Effector memory CD8-positive, alpha-beta T cell (primary cell): Measurements from ENCODE around the gene MARK3.

ENCODE experiments used
- ATAC-seq: fragments of 150-1000 bp; cut with Tn5 transposase; replicated peaks from 2 replicates; pipeline ENCODE4 v1.10.0; 2021; ENCODE audit warnings: mild to moderate bottlenecking, moderate library complexity
- DNase-seq, 3 experiments: peaks; one replicate each; pipeline ENCODE4 v3.0.0; 2021
- H3K27ac Mint-ChIP-seq, 2 donors: one replicate each; pipeline ENCODE4 v1.8.0; 2022; ENCODE audit warnings: mild to moderate bottlenecking in 2 of 2, mixed read lengths in 2 of 2, moderate library complexity in 2 of 2
- H3K27me3 Mint-ChIP-seq, 2 donors: one replicate each; pipeline ENCODE4 v1.8.0; 2022; ENCODE audit warnings: mixed read lengths in 2 of 2
- H3K36me3 Mint-ChIP-seq: one replicate; pipeline ENCODE4 v1.8.0; 2022; ENCODE audit warnings: mild to moderate bottlenecking, moderate library complexity, mixed read lengths; ENCODE audit not compliant: insufficient read depth
- H3K4me1 Mint-ChIP-seq, 2 donors: one replicate each; pipeline ENCODE4 v1.8.0; 2022; ENCODE audit warnings: low read depth in 2 of 2, mixed read lengths in 2 of 2
- H3K4me3 Mint-ChIP-seq, 2 donors: one replicate each; pipeline ENCODE4 v1.8.0; 2022; ENCODE audit warnings: mild to moderate bottlenecking in 2 of 2, mixed read lengths in 2 of 2, moderate library complexity in 2 of 2
- H3K9me3 Mint-ChIP-seq, 2 donors: one replicate each; pipeline ENCODE4 v1.8.0; 2022; ENCODE audit warnings: mixed read lengths in 2 of 2

The MARK3 gene

DNA sequence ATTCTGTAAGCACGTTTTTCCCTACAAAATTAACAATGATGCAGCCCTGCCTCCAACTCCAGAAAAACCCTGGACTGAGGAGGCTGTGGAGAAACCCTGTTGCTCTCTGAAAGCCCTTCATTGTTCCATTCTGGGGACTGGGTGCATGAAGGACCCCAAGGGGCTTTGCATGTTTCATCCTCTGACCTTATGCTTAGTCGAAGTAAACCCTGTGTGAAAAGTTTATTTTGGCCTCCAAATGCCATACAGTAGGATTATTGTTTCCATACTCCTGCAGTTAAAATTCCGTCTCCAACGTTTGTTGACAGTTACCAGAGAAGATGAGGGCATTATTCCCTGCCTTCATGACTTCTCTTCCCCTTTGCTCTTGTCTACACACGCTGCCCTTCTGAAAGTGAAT is 91.4 kb downstream of the MARK3 start:
- no peaks in the 10 kb centered on the region for H3K27me3 Mint-ChIP-seq
- no peak overlapping the region for H3K4me3 Mint-ChIP-seq
- H3K36me3 Mint-ChIP-seq: peaks cover 83% of the 10 kb centered on the region
- DNase-seq: no peak
- H3K9me3 Mint-ChIP-seq: no peaks in the 10 kb centered on the region
- no peak for ATAC-seq
- peak overlapping the region in 1 of 2 donors; percentile 77 for H3K27ac Mint-ChIP-seq
- peaks cover 0 to 3% of the 10 kb centered on the region in 2 donors for H3K4me1 Mint-ChIP-seq

DNA sequence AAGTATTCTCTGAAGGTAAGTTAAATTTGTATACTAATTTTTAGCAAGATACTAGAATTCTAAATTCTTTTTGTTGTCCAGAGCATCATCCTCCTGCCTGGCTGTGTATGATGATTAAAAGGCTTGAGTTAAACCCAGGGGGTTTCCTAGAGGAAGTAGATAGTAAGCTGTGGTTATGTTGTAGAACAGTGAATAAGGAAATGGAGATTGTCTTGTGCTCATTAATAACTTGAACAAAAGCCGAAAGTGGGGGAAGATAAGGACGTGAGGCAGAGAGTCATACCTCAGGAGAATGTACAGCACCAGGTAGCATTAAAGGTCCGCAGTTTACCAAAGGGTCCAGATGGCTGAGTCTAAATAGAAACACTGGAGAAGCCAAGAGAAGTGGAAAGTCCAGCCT is 95.4 kb downstream of the MARK3 start:
- peaks cover 0 to 3% of the 10 kb centered on the region in 2 donors for H3K4me1 Mint-ChIP-seq
- DNase-seq (no peak), ATAC-seq (peak; percentile 82)
- H3K27ac Mint-ChIP-seq: peak overlapping the region; percentile 11 to 47
- H3K27me3 Mint-ChIP-seq: no peaks in the 10 kb centered on the region
- H3K4me3 Mint-ChIP-seq: no peak overlapping the region
- H3K36me3 Mint-ChIP-seq: peaks cover 88% of the 10 kb centered on the region
- no peaks in the 10 kb centered on the region for H3K9me3 Mint-ChIP-seq

DNA sequence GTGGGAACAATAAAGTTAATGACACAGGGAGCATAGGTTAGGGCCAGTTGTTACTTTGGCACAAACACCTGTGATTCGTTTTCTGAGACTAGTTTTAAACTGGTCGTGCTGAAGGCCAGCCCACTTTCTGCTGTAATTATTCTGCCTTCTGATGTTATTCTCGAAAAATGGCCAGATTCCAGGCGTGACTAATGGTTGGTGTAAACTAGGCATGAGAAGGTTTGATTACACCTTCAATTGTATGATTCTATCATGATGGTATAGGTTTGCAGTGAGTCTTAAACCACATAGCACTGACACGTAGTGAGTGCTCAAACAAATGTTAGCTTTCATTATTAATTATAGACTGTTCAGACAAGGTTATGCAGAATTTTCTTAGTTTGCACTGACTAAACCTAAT is 98.4 kb downstream of the MARK3 start:
- H3K4me3 Mint-ChIP-seq: no peak overlapping the region

DNA sequence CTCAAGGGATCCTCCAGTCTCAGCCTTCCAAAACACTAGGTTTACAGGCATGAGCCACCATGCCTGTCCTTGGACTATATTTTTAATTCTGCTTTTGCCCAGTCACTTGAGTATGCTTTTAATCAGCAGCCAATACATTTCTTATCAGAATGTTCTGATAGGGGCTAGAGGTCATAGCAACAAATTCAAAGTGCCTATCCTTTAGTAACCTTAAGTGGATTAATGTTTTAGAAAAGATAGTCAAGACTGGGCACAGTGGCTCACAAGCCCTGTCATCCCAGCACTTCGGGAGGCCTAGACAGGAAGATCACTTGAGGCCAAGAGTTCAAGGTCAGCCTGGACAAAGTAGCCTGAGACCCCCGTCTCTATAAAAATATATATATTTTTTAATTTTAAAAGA is 100.3 kb downstream of the MARK3 start:
- Mint-ChIP-seq H3K36me3 (peaks cover 70% of the 10 kb centered on the region), H3K4me1 (peaks cover 3 to 6% of the 10 kb centered on the region in 2 donors), H3K9me3 (no peaks in the 10 kb centered on the region), H3K4me3 (no peak overlapping the region), H3K27ac (peak overlapping the region; percentile 12 to 54), H3K27me3 (no peaks in the 10 kb centered on the region)
- DNase-seq: no peak
- no peak for ATAC-seq

More for the DNA sequence above, 98.4 kb downstream of the MARK3 start:
- Mint-ChIP-seq H3K27ac (no peak overlapping the region), H3K36me3 (peaks cover 75% of the 10 kb centered on the region), H3K27me3 (no peaks in the 10 kb centered on the region), H3K9me3 (no peaks in the 10 kb centered on the region), H3K4me1 (peaks cover 0 to 3% of the 10 kb centered on the region in 2 donors)
- no peak for ATAC-seq
- DNase-seq: no peak

DNA sequence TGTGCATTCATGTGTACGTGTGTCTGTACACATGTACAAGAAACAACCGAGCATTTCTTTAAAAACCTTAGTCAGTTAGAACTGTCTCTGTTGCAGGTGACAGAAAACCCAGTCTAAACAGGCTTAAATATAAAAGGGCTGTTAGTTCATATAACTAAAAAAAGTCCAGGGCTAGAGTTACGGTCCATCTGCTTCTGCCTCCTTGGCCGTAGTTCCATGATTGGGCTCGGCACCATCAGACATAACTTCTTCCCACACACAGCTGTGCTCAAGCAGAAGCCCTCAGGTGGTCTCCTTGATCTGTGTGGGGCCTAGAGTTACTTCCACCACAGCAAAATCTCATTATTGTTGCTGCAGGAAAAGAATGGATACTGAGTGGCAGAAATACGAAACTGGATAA is 102.9 kb downstream of the MARK3 start:
- peaks cover 0 to 6% of the 10 kb centered on the region in 2 donors for H3K4me1 Mint-ChIP-seq
- H3K27ac Mint-ChIP-seq: no peak overlapping the region
- H3K27me3 Mint-ChIP-seq: no peaks in the 10 kb centered on the region
- peaks cover 64% of the 10 kb centered on the region for H3K36me3 Mint-ChIP-seq
- ATAC-seq: no peak
- no peaks in the 10 kb centered on the region for H3K9me3 Mint-ChIP-seq
- H3K4me3 Mint-ChIP-seq: no peak overlapping the region
- no peak for DNase-seq

DNA sequence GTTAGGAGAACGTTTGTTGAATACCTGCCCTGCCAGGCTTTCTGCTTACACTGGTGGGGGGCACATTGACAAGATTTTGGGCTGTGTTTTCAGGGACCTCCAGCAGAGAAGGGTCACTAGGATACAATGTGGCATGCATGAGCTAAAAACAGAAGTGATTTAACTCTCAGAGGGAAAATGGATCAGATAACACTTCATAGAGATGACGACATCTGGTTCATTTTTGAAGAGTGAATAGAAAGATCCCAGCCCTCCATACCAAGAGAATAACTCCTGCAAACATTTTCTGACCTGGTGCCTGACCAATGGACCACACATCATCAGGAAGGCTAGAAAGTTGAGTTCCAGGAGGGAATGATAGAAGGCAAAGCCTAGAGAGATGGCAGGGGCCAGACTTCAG is 103.7 kb downstream of the MARK3 start:
- Mint-ChIP-seq H3K9me3 (no peaks in the 10 kb centered on the region), H3K4me3 (no peak overlapping the region), H3K27ac (peak overlapping the region; percentile 2 to 76), H3K27me3 (no peaks in the 10 kb centered on the region), H3K36me3 (peaks cover 67% of the 10 kb centered on the region), H3K4me1 (peaks cover 0 to 6% of the 10 kb centered on the region in 2 donors)
- no peak for DNase-seq
- ATAC-seq: no peak

DNA sequence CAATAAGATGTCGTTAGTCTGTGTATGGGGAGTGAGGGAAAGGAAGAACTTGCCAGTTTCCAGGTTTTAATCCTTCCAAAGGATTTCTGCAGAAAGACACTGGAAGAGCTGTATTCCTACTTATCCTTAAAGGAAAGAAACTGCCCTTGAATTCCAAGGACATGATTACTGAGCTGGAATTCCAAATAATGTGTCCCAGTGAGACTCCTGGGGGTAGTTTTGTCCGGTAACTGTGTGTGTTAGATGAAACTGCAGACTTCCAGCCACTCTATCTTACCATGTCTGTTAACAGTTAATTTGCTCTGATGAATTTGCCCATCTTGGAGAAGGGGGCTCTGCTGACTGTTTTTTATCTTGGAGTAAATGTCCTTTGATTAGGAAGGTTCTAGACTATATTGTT is 104.4 kb downstream of the MARK3 start:
- no peak overlapping the region for H3K4me3 Mint-ChIP-seq
- DNase-seq: no peak
- no peaks in the 10 kb centered on the region for H3K27me3 Mint-ChIP-seq
- H3K36me3 Mint-ChIP-seq: peaks cover 67% of the 10 kb centered on the region
- H3K4me1 Mint-ChIP-seq: peaks cover 0 to 6% of the 10 kb centered on the region in 2 donors
- no peaks in the 10 kb centered on the region for H3K9me3 Mint-ChIP-seq
- ATAC-seq: no peak
- H3K27ac Mint-ChIP-seq: peak overlapping the region; percentile 2 to 76

DNA sequence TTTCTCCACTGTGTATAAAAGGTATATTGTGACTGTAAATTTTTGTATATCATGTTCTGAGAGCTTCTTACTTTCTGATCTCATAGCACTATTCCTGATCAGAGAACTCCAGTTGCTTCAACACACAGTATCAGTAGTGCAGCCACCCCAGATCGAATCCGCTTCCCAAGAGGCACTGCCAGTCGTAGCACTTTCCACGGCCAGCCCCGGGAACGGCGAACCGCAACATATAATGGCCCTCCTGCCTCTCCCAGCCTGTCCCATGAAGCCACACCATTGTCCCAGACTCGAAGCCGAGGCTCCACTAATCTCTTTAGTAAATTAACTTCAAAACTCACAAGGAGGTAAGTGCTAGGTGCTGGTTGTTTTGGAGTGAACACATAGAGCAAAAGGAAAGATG is 106.5 kb downstream of the MARK3 start:
- DNase-seq: no peak
- H3K9me3 Mint-ChIP-seq: no peaks in the 10 kb centered on the region
- H3K27me3 Mint-ChIP-seq: no peaks in the 10 kb centered on the region
- peak overlapping the region in 1 of 2 donors; percentile 78 for H3K27ac Mint-ChIP-seq
- peaks cover 0 to 6% of the 10 kb centered on the region in 2 donors for H3K4me1 Mint-ChIP-seq
- ATAC-seq: no peak
- H3K36me3 Mint-ChIP-seq: peaks cover 69% of the 10 kb centered on the region
- no peak overlapping the region for H3K4me3 Mint-ChIP-seq

DNA sequence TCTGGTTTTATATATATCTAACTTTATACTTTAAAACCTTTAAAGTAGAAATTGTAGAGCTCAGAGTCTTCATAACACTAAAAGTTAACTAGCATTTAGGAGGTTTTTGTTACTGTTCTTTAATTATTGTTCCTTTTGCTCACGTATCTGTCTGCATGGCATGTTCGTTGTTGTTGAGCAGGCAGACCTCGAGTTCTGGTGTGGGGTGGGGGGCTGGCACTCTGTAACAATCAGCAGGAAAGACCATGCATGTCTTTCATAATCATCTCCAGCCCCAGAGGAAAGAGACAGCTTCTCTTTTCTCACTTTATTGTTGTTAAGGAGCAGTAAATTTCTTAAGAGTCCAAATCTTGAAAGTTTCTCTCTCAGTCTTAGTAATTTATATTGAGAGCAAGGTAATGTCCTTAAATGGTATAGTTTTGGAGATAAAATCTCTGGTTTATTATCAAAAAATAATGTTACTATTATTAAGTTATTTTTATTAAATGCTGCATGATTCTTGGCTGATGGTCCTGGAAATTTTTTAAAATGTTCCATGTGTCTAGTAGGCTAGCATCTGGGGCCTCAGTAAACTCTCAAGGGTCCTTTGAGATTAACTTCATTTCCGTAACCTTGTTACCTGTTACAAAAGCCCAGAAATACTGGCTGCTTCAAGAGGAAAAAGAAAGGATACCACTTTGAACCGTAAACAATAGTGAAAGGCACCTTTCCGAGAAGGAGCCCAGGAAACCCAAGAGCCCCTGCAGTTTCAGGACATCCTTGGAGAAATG is 107.1 kb downstream of the MARK3 start:
- H3K36me3 Mint-ChIP-seq: peaks cover 73% of the 10 kb centered on the region
- no peaks in the 10 kb centered on the region for H3K9me3 Mint-ChIP-seq
- no peaks in the 10 kb centered on the region for H3K27me3 Mint-ChIP-seq
- H3K27ac Mint-ChIP-seq: no peak overlapping the region
- peaks cover 0 to 6% of the 10 kb centered on the region in 2 donors for H3K4me1 Mint-ChIP-seq
- H3K4me3 Mint-ChIP-seq: no peak overlapping the region
- no peak for ATAC-seq
- DNase-seq: no peak

DNA sequence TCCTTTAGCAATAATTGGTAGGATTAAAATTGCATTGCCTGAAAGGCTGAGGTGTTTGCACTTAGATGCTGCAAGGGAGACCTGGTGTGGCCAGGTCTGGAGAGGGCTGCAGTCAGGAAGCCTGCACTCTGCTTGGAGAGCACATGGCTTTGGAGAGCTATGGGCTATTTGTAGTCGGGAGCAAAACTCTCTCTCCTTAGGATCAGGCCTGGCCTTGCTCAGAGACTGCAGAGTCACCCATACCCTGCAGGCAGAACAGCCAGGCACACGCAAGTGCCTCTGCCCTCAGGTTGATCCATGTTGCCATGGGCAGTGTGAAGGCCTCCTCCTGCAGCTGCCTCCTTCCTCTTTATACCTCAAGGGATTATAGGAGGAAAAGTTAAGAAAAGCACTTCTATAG is 110.6 kb downstream of the MARK3 start:
- H3K27ac Mint-ChIP-seq: no peak overlapping the region

DNA sequence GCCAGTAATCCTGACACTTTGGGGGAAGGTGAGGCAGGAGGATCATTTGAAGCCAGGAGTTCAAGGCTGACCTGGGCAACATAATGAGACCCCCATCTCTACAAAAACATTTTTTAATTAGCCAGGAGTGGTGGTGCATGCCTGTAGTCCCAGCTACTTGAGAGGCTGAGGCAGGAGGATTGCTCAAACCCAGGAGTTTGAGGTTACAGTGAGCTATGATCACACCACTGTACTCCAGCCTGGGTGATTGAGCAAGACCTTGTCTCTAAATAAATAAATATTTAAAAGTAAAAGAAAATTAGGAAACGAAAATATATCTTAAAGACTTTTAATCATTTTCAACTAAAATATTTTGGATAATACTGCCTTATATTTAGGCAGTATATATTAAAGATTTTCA is 111.6 kb downstream of the MARK3 start:
- Mint-ChIP-seq H3K4me3 (no peak overlapping the region), H3K36me3 (peaks cover 73% of the 10 kb centered on the region), H3K9me3 (no peaks in the 10 kb centered on the region), H3K27me3 (no peaks in the 10 kb centered on the region), H3K4me1 (peaks cover 9 to 16% of the 10 kb centered on the region in 2 donors), H3K27ac (no peak overlapping the region)
- DNase-seq: no peak
- no peak for ATAC-seq

More for the DNA sequence above, 110.6 kb downstream of the MARK3 start:
- ATAC-seq: no peak
- H3K27me3 Mint-ChIP-seq: no peaks in the 10 kb centered on the region
- peaks cover 9% of the 10 kb centered on the region in 2 donors for H3K4me1 Mint-ChIP-seq
- H3K9me3 Mint-ChIP-seq: no peaks in the 10 kb centered on the region
- DNase-seq: no peak
- peaks cover 72% of the 10 kb centered on the region for H3K36me3 Mint-ChIP-seq
- no peak overlapping the region for H3K4me3 Mint-ChIP-seq

DNA sequence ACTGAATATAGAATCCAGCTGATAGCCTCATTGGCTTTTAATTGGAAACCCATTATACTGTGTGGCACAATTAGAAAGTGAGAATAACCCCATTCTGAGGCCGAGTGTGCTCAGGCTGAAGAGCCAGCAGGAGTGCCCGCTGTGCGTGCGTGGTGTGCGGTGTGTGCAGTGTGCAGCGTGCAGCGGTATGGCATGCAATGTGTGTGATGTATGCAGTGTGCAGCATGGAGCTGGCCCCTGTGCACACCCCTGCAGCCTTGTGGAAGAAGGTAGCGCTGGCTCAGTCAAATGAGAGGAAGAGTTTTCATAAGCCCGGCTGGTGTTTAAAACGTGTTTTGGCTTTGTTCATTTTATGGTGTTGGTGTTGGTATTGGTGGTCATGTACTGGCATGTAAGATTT is 114.5 kb downstream of the MARK3 start:
- ATAC-seq: no peak

DNA sequence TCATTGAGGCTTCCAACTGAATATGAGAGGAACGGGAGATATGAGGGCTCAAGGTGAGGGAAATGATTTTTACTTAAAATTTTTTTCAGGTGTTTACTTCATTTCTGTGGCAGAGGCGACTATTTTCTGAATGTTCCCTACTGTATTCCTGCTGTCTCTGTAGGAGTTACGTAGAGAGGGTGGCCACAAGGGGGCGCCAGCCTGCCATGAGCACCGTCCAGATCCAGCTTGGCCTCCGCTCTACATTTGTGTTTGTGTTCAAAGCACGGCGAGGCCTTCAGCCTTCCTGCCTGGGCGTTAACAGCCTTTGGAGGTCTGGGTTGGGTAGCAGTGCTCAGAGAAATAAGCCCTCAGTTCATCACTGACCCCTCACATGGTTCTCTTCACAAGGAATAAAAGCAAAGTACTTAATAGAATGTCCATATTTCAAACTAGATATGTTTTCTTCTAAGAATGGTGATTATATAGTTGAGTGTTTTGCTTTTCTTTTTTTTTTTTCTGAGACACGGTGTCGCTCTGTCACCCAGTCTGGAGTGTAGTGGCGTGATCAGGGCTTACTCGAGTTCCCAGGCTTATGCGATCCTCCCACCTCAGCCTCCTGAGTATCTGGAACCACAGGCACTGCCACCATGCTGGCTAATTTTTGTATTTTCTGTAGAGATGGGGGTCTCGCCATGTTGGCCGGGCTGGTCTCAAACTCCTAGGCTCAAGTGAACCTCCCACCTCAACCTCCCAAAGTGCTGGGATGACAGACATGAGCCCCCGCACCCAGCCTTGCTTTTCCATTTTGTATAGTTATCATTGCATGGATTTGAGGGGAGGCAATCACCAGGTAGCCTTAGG is 115.2 kb downstream of the MARK3 start:
- ATAC-seq (peak; percentile 91), DNase-seq (peak; percentile 71 to 72 (median 71))
- Mint-ChIP-seq H3K9me3 (no peaks in the 10 kb centered on the region), H3K4me3 (no peak overlapping the region), H3K27me3 (no peaks in the 10 kb centered on the region), H3K4me1 (peaks cover 13 to 16% of the 10 kb centered on the region in 2 donors), H3K27ac (peak overlapping the region; percentile 3 to 62), H3K36me3 (peaks cover 75% of the 10 kb centered on the region)

More for the DNA sequence above, 114.5 kb downstream of the MARK3 start:
- DNase-seq: no peak
- Mint-ChIP-seq H3K36me3 (peaks cover 75% of the 10 kb centered on the region), H3K4me3 (no peak overlapping the region), H3K27me3 (no peaks in the 10 kb centered on the region), H3K9me3 (no peaks in the 10 kb centered on the region), H3K27ac (peak overlapping the region; percentile 3 to 62), H3K4me1 (peaks cover 9 to 16% of the 10 kb centered on the region in 2 donors)
